HL-60 (cell line): ENCODE data around the gene RAB5B.
A peak's percentile ranks its signal among the peaks of the same experiment; 100 is the strongest.

Experiments used
- DNase-seq, 2 experiments: peaks; one replicate each; pipeline ENCODE4 v3.0.0-alpha.2; 2010 to 2020; ENCODE audit warnings: low read depth in 1 of 2, low spot score in 1 of 2
- H3K27ac ChIP-seq: fragments of 250-450 bp; sonication (Bioruptor Pico); replicated peaks from 2 replicates; pipeline ENCODE4 v1.5.1; 2020; ENCODE audit warnings: mild to moderate bottlenecking, moderate library complexity
- H3K27me3 ChIP-seq: fragments of 250-450 bp; sonication (Bioruptor Pico); 2 replicates; pipeline ENCODE4 v1.5.1; 2021; ENCODE audit warnings: mild to moderate bottlenecking, moderate library complexity; ENCODE audit not compliant: insufficient read depth, poor library complexity, severe bottlenecking
- H3K4me3 ChIP-seq: replicated peaks from 2 replicates; pipeline ENCODE4 v1.5.1; 2011; ENCODE audit warnings: mild to moderate bottlenecking, control low read depth, low read length; ENCODE audit not compliant: insufficient read depth
- GABPA ChIP-seq: IDR thresholded peaks from 2 replicates; pipeline ENCODE4 v1.6.1; 2012; ENCODE audit warnings: low read depth
- POLR2AphosphoS5 ChIP-seq: IDR thresholded peaks from 2 replicates; pipeline ENCODE4 v1.6.1; 2012; ENCODE audit warnings: low read depth
- REST ChIP-seq: IDR thresholded peaks from 2 replicates; pipeline ENCODE4 v1.6.1; 2012; ENCODE audit warnings: low read depth; ENCODE audit not compliant: insufficient replicate concordance
- SPI1 ChIP-seq: IDR thresholded peaks from 2 replicates; pipeline ENCODE4 v1.6.1; 2012; ENCODE audit warnings: low read depth, mild to moderate bottlenecking, borderline replicate concordance
- TF ChIP-seq, protein P1 (sequence below): IDR thresholded peaks from one replicate; pipeline ENCODE4 v1.5.1; 2011; ENCODE audit warnings: low read length, control low read depth, inconsistent platforms; ENCODE audit not compliant: insufficient read depth

RAB5B gene

GRCh38 chr12:55926738-55927587 lies 46.9 kb upstream of the RAB5B start:
- peak overlapping the region; percentile 77 for H3K4me3 ChIP-seq
- no peaks in the 10 kb centered on the region for H3K27me3 ChIP-seq
- peak overlapping the region; percentile 93 for H3K27ac ChIP-seq
- peak; percentile 19 for TF ChIP-seq REST
- TF ChIP-seq GABPA = peak; percentile 82
- TF ChIP-seq POLR2AphosphoS5 = peak; percentile 49
- TF ChIP-seq SPI1 = no peak
- TF ChIP-seq, protein P1, sequence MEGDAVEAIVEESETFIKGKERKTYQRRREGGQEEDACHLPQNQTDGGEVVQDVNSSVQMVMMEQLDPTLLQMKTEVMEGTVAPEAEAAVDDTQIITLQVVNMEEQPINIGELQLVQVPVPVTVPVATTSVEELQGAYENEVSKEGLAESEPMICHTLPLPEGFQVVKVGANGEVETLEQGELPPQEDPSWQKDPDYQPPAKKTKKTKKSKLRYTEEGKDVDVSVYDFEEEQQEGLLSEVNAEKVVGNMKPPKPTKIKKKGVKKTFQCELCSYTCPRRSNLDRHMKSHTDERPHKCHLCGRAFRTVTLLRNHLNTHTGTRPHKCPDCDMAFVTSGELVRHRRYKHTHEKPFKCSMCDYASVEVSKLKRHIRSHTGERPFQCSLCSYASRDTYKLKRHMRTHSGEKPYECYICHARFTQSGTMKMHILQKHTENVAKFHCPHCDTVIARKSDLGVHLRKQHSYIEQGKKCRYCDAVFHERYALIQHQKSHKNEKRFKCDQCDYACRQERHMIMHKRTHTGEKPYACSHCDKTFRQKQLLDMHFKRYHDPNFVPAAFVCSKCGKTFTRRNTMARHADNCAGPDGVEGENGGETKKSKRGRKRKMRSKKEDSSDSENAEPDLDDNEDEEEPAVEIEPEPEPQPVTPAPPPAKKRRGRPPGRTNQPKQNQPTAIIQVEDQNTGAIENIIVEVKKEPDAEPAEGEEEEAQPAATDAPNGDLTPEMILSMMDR = peak; percentile 19
- peak; percentile 88 to 91 for DNase-seq

DNA sequence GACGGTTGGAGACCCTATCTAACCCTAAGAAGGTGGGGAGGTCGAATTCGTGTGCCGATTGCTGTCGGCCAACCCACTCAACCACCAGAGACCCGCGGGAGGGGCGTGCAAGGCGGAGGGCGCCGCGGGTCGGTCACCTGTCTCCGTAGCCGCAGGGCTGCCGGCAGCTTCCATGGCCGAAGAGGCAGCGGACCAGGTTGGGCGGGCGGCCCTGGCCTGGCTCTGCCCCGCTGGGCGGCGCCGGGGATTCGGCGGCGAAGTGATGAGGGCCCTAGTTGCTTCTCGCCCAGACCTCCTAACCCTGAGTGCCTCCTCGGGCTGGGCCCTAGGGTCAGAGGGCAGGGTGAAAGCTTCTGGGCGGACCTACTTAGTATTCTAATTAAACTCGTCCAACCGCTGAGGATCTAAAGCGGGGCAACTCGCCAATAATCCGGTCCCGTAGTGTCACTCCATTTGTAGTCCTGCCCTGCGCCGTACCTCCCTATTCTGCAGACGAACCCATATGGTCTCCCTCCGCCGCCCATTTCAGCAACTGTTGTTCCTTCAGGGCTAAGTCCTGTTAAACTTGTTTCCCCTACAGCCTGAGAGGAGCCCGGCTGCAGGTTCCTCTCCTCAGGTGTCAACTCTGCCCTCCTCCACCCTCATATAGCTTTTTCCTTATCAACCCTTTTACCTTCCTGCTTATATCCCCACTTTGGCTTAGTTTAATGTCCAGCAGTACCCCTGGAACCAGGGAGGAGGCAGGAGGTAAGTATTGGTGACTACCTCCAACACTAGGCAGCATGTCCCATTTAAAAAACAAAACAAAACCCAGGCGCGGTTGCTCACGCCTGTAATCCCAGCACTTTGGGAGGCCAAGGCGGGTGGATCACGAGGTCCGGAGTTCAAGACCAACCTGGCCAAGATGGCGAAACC lies 46.0 kb upstream of the RAB5B start, which contains the start of gene PYM1:
TSS of gene PYM1 (minus strand) at position 307 of the 915 bp plus-strand sequence. CDS start at position 174, 133 bp downstream.
- DNase-seq = peak; percentile 92 to 97

More for the DNA sequence above, 46.0 kb upstream of the RAB5B start, which contains the start of gene PYM1:
- peak within 1 kb of the TSS; percentile 77 for H3K4me3 ChIP-seq
- no peaks in the 10 kb centered on the region for H3K27me3 ChIP-seq
- TF ChIP-seq POLR2AphosphoS5 = peak; percentile 68
- TF ChIP-seq GABPA = 0 out of 2 replicates have a peak, but pooled peaks have one; percentile 23
- peak; percentile 35 for TF ChIP-seq REST
- TF ChIP-seq, protein P1 = no peak
- no peak for TF ChIP-seq SPI1
- peak within 1 kb of the TSS; percentile 93 for H3K27ac ChIP-seq
